NB4 (cell line): Measurements from ENCODE around the gene GPR34.

Experiments used
- DNase-seq: peaks from one replicate; pipeline ENCODE4 v3.0.0; 2010; ENCODE audit warnings: low read depth
- H3K4me3 ChIP-seq: one replicate; pipeline ENCODE4 v1.5.1; 2011; ENCODE audit warnings: mild to moderate bottlenecking, low read depth, low read length, moderate library complexity
- CTCF ChIP-seq: IDR thresholded peaks from one replicate; pipeline ENCODE4 v1.5.1; 2012; ENCODE audit warnings: low read depth, low read length
- MAX ChIP-seq: IDR thresholded peaks from 2 replicates; pipeline ENCODE4 v1.6.1; 2011; ENCODE audit warnings: low read depth, low read length
- MYC ChIP-seq: IDR thresholded peaks from 2 replicates; pipeline ENCODE4 v1.6.1; 2011; ENCODE audit warnings: low read depth, low read length
- POLR2A ChIP-seq: IDR thresholded peaks from 2 replicates; pipeline ENCODE4 v1.6.1; 2011; ENCODE audit warnings: mild to moderate bottlenecking; ENCODE audit not compliant: insufficient read length; ENCODE audit errors: extremely low read depth

Gene GPR34

GRCh38 chrX:41721590-41721989, 32.8 kb downstream of the GPR34 start:
- no peak overlapping the region for H3K4me3 ChIP-seq
- DNase-seq = no peak
- TF ChIP-seq CTCF (no peak), POLR2A (no peak), MAX (no peak), MYC (no peak)

- no peak for DNase-seq
- TF ChIP-seq MAX (no peak), MYC (no peak), CTCF (no peak), POLR2A (no peak)
- H3K4me3 ChIP-seq = no peak overlapping the region
Measured at GRCh38 chrX:41722214-41722613, 33.4 kb downstream of the GPR34 start.

GRCh38 chrX:41722816-41723618, 34.2 kb downstream of the GPR34 start:
- TF ChIP-seq MYC (no peak), MAX (no peak), POLR2A (no peak), CTCF (no peak)
- DNase-seq = no peak
- H3K4me3 ChIP-seq = no peak overlapping the region

- TF ChIP-seq POLR2A (no peak), MYC (no peak), MAX (no peak), CTCF (no peak)
- DNase-seq = peak; percentile 25
Measured at GRCh38 chrX:41723826-41724225, 35.1 kb downstream of the GPR34 start, which contains the start of gene GPR82. Gene GPR82, plus strand, starts transcription at chrX:41724181. Its CDS starts 2,846 bp downstream, at chrX:41727027.

GRCh38 chrX:41728125-41728524, 39.4 kb downstream of the GPR34 start:
- TF ChIP-seq MAX = no peak
- no peak for TF ChIP-seq CTCF
- TF ChIP-seq MYC = no peak
- no peak for TF ChIP-seq POLR2A
- DNase-seq = no peak
- no peak overlapping the region for H3K4me3 ChIP-seq

More at GRCh38 chrX:41723826-41724225, 35.1 kb downstream of the GPR34 start, which contains the start of gene GPR82:
- H3K4me3 ChIP-seq = no peak within 1 kb of the TSS
